GM12892 (cell line): ENCODE data around the gene OLFML1.

Experiments
- POLR2A ChIP-seq: IDR thresholded peaks from 2 replicates; pipeline ENCODE4 v1.6.1; 2011; ENCODE audit warnings: low read depth, low read length, control low read depth
- POLR2AphosphoS5 ChIP-seq: IDR thresholded peaks from 2 replicates; pipeline ENCODE4 v1.6.1; 2011; ENCODE audit warnings: low read depth, low read length, control low read depth

GRCh38 chr11:7506243-7506642, 20.9 kb downstream of the OLFML1 start:
- TF ChIP-seq POLR2AphosphoS5 (no peak), POLR2A (no peak)
